Mammary epithelial cell (primary cell): ENCODE results near the gene GPBAR1.

Source experiments
- CTCF ChIP-seq, 2 donors: IDR thresholded peaks in 1 of 2; conservative IDR thresholded peaks in 1 of 2; 2 replicates each; pipeline ENCODE4 v1.5.1; 2011 to 2012; ENCODE audit warnings: inconsistent platforms in 2 of 2, low read length in 2 of 2, mild to moderate bottlenecking in 2 of 2, control low read depth in 1 of 2, low read depth in 1 of 2; ENCODE audit not compliant: insufficient read depth in 1 of 2; ENCODE audit errors: extremely low read depth in 1 of 2
- EZH2 ChIP-seq: IDR thresholded peaks from 2 replicates; pipeline ENCODE4 v1.6.1; 2012; ENCODE audit warnings: low read length, inconsistent platforms, borderline replicate concordance

- TF ChIP-seq CTCF (conservative IDR thresholded peaks at IDR 0.05 in 1 of 2, IDR thresholded peaks at IDR 0.05 in 1 of 2; ENCODE audit: extremely low read depth in 1 of 2, insufficient read depth in 1 of 2, low read depth in 1 of 2, low read length in 2 of 2) (no peak), EZH2 (no peak)
These were observed 16.6 kb upstream of the GPBAR1 start for GRCh38 chr2:218244204-218244603.
